ENCODE data around the gene RTCB.

Gene RTCB

DNA sequence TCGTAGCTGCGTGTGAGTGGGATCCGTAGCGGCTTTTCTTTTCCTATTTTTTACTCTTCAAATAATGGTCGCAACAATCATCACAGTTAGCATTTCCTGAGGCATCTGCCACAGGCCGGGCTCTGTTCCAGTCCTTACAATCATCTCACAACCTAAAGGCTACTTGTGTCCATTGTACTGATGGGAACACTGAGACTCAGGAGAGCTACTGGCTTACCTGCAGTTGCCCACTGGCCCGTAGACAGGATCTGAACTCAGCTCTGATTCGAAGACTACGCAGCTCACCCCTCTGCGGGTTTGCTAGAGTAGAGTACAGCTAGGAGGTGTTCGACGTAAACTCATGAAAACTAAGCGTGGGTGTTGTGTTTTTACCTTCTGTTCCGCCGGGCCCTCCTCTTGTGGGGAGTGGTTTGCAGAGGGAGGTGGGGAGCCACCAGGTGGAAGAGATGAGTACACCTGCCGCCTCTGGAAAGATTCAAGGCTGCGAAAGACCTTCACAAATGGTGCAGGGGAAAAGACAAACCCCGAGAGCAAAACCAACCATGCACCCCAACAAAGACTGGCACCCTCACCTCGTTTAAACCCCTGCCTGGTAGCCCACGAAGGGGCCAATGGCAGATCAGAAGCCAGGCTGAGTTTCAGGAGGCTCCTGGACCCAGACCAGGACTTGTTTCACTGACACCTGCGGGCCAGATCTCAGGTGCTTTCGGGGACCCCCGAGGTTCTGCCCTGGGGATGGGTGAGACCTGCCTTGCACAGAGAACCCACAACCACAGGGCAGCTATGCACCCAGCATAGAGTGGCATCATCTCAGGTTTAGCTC lies 72.6 kb downstream of the RTCB start:
- no peak for DNase-seq (ENCODE audit: low read depth)

DNA sequence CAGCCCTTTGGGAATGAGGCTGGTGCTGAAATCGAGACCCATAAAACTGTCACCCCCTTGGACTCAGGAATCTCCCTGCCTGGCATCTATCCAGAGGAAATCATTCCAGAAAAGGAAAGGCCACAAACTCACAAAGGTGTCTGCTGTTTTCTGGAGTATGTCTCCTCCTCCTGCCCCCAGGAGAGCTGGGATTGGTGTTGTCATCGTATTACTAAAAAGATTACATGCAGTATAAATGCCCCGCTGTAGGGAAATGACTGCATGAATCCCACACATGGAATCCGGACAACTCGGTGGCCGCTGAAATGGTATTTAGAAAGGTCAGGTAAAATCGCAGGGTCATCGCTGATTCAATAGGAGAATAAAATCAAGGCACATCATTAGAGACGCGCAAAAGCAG lies 73.3 kb downstream of the RTCB start:
- no peak for DNase-seq (ENCODE audit: low read depth)
